ENCODE results near the gene MSH4.
"Not testable (repeated sequence)": the region's sequence is repeated elsewhere in the genome, so short reads cannot be mapped to it uniquely, and the experiment has no call there.

MSH4 gene

DNA sequence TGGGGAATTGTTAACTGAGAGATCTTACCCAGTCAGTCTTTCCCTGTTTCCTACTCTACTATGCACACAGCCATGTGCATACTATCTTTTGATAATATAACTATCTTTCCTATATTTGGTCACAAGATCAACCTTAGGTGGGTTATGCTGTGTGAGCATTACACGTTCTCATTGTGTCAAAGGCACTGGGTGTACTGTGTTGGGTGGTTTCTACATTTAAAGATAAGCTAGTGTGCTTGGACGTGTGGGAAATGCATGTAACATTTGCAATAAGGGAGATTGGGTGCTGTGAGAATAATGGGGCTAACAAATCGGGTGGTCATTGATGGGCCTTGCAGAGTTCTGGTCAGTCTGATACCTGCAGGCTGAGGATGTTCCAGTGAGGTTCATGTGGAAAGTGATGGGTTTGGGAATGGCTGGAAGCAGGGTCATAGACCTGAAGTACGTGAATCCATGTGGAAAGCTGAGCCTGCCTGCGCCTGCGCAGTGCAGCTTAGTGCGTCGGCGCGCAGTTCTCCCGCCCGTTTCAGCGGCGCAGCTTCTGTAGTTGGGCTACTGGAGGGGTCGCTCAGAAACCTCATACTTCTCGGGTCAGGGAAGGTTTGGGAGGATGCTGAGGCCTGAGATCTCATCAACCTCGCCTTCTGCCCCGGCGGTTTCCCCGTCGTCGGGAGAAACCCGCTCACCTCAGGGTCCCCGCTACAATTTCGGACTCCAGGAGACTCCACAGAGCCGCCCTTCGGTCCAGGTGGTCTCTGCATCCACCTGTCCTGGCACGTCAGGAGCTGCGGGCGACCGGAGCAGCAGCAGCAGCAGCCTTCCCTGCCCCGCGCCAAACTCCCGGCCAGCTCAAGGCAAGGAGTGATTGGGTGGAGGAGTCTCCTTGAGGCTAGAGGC, at the start of gene MSH4:
Gene MSH4 (plus strand): TSS at position 507 of the 897 bp plus-strand sequence. CDS start 104 bp downstream, at position 611.
- TF ChIP-seq, protein P1, sequence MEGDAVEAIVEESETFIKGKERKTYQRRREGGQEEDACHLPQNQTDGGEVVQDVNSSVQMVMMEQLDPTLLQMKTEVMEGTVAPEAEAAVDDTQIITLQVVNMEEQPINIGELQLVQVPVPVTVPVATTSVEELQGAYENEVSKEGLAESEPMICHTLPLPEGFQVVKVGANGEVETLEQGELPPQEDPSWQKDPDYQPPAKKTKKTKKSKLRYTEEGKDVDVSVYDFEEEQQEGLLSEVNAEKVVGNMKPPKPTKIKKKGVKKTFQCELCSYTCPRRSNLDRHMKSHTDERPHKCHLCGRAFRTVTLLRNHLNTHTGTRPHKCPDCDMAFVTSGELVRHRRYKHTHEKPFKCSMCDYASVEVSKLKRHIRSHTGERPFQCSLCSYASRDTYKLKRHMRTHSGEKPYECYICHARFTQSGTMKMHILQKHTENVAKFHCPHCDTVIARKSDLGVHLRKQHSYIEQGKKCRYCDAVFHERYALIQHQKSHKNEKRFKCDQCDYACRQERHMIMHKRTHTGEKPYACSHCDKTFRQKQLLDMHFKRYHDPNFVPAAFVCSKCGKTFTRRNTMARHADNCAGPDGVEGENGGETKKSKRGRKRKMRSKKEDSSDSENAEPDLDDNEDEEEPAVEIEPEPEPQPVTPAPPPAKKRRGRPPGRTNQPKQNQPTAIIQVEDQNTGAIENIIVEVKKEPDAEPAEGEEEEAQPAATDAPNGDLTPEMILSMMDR (IDR thresholded peaks at IDR 0.05; ENCODE audit: borderline replicate concordance, control extremely low read depth, extremely low read depth, insufficient read depth, missing control alignments), result no peak
- DNase-seq (ENCODE audit: low spot score), result peak; percentile 16
- in situ Hi-C loops (cut with MboI; ENCODE audit: low sequenced_read_pairs, unreplicated experiment), result no loop called here

DNA sequence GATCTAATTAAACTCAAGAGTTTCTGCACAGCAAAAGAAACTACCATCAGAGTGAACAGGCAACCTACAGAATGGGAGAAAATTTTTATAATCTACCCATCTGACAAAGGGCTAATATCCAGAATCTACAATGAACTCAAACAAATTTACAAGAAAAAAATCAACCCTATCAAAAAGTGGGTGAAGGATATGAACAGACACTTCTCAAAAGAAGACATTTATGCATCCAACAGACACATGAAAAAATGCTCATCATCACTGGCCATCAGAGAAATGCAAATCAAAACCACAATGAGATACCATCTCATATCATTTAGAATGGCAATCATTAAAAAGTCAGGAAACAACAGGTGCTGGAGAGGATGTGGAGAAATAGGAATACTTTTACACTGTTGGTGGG, 39.5 kb upstream of the MSH4 start:
- in situ Hi-C loops (cut with MboI; ENCODE audit: low sequenced_read_pairs, unreplicated experiment); DNase-seq (ENCODE audit: low spot score): not testable (repeated sequence)

DNA sequence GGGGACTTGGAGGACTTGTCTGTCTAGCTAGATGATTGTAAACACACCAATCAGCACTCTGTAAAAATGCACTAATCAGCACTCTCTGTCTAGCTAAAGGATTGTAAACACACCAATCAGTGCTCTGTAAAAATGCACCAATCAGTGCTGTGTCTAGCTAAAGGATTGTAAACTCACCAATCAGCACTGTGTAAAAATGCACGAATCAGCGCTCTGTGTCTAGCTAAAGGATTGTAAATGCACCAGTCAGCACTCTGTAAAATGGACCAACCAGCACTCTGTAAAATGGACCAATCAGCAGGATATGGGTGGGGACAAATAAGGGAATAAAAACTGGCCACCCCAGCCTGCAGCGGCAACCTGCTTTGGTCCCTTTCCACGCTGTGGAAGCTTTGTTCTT, 38.1 kb upstream of the MSH4 start:
- in situ Hi-C loops (cut with MboI; ENCODE audit: low sequenced_read_pairs, unreplicated experiment); DNase-seq (ENCODE audit: low spot score): not testable (repeated sequence)

DNA sequence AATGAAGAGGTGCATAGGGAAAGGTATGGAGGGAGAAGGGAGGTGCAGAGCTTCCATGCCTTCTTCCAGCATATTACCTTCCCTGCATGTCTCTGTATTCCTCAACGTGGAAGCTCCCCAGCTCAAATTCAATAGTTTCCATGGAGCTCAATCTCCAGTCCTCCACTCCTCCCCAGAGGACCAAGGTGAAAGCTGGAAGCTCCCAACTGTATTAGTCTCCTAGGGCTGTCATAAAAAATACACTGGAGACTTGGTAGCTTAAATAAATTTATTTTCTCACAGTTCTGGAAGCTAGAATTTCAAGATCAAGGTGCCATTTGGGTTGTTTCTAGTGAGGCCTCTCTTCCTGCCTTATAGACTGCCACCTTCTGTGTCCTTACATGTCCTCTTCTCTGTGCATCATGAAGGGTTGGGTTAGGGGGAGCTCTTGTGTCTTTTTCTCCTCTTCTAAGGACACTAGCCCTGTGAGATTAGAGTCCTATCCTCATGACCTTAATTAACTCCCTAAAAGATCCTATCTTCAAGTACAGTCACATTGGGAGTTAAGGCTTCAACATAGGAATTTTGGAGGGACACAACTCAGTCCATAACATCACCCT, 32.5 kb upstream of the MSH4 start:
- TF ChIP-seq, protein P1 (IDR thresholded peaks at IDR 0.05; ENCODE audit: borderline replicate concordance, control extremely low read depth, extremely low read depth, insufficient read depth, missing control alignments), result no peak
- in situ Hi-C loops (cut with MboI; ENCODE audit: low sequenced_read_pairs, unreplicated experiment), result no loop called here

DNA sequence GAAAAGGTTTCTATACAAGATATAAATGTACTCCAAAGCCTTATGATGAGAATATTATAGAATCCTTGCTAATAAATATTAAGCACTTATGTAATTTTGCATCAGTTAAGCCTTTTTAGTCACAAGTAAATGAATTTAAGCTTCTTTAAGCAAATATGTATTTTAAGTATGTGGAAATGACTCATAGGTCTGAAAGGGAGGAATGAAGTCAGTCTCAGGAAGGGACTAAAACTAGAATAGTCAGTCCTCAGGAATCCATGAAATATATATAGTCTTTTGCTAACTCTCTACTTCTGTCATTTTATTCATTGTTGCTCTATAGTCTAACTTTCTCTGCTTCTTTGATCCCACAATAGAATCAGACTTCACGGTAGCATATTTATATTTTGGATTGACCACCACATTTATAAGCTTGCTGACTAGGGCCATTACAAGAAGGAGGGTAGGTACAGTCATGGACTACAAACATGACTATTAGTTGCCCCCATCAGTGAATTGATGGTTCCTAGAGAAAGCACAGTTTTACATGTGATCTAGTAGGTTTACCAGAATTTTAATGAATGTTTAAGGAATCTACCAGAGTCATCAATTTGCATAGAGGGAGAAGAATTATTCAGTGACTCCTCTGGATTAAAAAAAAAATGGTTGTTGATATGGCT, 30.9 kb upstream of the MSH4 start:
- DNase-seq (ENCODE audit: low spot score), result no peak
- TF ChIP-seq, protein P1 (IDR thresholded peaks at IDR 0.05; ENCODE audit: borderline replicate concordance, control extremely low read depth, extremely low read depth, insufficient read depth, missing control alignments), result no peak
- in situ Hi-C loops (cut with MboI; ENCODE audit: low sequenced_read_pairs, unreplicated experiment), result no loop called here

More for the DNA sequence above, 32.5 kb upstream of the MSH4 start:
- DNase-seq (ENCODE audit: low spot score), result no peak

DNA sequence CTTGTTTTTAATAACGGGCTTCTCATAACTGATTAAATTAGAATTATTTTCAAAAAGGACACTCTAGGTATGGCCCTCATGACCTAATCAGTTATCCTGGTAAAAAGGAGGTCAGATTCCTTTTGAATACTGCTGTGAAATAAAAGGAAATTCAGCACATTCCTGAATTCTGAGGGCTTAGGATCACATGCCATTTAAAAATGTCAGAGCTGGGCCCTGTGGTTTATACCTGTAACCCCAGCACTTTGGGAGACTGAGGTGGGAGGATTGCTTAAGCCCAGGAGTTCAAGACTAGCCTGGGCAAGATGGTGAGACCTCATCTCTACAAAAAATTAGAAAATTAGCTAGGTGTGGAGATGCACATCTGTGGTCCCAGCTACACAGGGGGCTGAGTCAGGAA, 28.7 kb upstream of the MSH4 start:
- in situ Hi-C loops (cut with MboI; ENCODE audit: low sequenced_read_pairs, unreplicated experiment), result no loop called here
- DNase-seq (ENCODE audit: low spot score), result no peak
- TF ChIP-seq, protein P1 (IDR thresholded peaks at IDR 0.05; ENCODE audit: borderline replicate concordance, control extremely low read depth, extremely low read depth, insufficient read depth, missing control alignments), result no peak

DNA sequence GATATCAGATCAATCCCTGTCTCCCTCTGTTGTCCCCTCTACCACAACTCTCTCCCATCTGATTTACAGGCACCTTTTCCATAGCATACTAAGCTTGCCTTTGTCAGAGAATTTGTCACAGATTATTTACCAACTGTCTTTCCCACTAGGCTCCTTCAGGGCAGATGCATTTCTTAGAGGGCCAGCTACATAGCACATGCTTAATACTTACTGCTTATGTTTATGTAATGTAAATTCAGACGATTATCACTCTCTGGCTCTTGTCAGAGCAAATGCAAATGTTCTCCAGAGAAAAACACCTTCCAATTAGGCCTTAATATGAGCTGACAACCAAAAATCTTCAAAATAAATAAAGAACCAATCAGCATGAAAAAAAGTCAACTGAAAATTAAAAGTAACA, 25.9 kb upstream of the MSH4 start:
- DNase-seq (ENCODE audit: low spot score), result no peak
- TF ChIP-seq, protein P1 (IDR thresholded peaks at IDR 0.05; ENCODE audit: borderline replicate concordance, control extremely low read depth, extremely low read depth, insufficient read depth, missing control alignments), result no peak
- in situ Hi-C loops (cut with MboI; ENCODE audit: low sequenced_read_pairs, unreplicated experiment), result no loop called here
